GM10266 (cell line): ENCODE measurements around the gene CHD9NB.

Experiments
- DNase-seq: peaks from one replicate; pipeline ENCODE4 v3.0.0; 2012; ENCODE audit errors: extremely low spot score
- TF ChIP-seq, protein P1 (sequence below): IDR thresholded peaks from 2 replicates; pipeline ENCODE4 v1.5.1; 2012; ENCODE audit warnings: mild to moderate bottlenecking, low read depth; ENCODE audit not compliant: control insufficient read depth, insufficient read depth; ENCODE audit errors: missing control alignments

The CHD9NB gene

DNA sequence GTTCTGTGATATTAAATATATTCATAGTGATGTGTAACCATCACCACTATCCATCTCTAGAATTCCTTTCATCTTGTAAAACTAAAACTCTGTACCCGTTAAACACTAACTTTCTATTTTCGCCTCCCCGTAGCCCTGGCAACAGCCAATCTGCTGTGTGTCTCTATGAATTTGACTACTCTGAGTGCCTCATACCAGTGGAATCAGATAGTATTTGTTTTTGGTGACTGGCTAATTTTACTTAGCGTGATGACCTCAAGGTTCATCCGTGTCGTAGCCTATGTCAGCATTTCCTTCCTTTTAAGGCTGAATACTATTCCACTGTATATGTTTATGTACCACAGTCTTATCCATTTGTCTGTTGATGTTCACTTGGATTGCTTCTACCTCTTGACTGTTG lies 20.3 kb upstream of the CHD9NB start:
- DNase-seq: no peak
- TF ChIP-seq, protein P1, sequence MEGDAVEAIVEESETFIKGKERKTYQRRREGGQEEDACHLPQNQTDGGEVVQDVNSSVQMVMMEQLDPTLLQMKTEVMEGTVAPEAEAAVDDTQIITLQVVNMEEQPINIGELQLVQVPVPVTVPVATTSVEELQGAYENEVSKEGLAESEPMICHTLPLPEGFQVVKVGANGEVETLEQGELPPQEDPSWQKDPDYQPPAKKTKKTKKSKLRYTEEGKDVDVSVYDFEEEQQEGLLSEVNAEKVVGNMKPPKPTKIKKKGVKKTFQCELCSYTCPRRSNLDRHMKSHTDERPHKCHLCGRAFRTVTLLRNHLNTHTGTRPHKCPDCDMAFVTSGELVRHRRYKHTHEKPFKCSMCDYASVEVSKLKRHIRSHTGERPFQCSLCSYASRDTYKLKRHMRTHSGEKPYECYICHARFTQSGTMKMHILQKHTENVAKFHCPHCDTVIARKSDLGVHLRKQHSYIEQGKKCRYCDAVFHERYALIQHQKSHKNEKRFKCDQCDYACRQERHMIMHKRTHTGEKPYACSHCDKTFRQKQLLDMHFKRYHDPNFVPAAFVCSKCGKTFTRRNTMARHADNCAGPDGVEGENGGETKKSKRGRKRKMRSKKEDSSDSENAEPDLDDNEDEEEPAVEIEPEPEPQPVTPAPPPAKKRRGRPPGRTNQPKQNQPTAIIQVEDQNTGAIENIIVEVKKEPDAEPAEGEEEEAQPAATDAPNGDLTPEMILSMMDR: no peak

DNA sequence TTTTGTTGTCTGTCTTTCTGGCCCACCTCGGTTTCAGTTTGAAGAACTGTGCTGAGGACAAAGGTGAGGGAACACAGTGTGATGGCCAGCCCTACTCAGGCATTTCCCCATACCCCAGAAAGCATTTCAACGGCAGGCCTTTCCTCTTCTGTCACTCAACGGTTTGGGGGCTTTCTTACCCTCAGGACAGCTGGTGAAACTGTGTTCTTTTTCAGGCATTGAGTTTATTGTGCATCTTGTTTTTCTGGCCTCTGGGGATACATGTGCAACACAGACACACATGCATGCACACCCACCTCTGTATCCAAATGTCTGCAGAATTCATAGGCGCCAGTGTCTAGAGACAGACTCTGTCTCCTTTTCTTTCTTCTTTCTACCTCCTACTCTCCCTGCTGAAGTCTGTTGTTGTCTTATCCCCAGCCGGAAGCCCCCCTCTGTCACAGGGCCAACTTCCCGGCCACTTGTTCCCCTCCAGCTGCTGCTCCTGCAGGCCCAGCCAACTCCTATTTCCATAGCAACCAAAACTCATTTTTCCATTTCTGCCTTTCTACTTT lies 19.1 kb upstream of the CHD9NB start:
- TF ChIP-seq, protein P1: no peak
- DNase-seq: no peak

DNA sequence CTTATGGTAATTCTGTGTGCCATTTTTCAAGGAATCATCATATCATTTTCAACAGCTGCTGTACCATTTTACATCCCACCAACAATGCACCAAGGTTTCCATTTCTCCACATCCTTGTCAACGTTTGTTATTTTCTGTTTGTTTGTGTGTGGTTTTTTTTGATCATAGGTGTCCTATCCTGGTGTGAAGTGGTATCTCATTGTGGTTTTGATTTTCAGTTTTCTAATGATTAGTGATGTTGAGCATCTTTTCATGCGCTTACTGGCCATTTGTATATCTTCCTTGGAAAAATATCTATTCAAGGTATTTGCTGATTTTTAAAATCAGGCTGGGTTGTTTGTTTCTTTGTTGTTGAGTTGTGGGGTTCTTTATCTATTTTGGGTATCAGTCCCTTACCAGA lies 17.1 kb upstream of the CHD9NB start:
- TF ChIP-seq, protein P1: no peak
- DNase-seq: no peak

DNA sequence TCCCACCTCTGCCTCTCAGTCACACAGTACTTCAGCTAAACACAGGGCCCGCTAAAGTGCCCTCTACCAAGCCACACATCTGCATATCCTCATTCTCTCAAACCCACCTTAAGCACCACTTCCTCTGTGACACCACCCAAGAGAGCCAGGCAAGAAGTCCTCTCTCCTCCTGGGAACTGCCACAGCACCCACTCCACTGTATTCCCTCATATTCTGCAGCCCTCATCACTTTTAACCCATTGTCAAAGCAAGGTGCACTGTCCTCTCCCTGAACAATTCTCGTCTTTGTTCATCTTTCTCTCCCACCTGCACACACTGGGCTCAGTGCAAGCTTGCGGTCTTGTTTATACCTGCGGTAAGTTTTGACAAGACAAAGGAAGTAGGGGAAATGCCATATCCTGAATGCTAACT lies 15.7 kb upstream of the CHD9NB start:
- no peak for DNase-seq
- TF ChIP-seq, protein P1: no peak

DNA sequence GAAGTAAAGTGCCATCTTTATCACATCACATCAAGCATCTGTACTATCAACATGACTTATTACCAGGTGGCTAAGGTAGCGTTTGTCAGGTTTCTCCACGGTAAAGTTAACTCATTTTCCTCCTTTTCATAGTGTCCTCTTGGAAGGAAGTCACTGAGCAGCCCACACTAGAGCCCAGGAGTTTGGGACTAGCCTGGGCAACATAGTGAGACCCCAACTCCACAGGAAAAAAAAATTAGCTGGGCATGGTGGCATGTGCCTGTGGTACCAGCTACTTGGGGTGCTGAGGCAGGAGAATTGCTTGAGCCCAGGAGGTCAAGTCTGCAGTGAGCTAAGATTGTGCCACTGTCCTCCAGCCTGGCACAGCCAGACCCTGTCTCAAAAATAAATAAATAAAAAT lies 15.0 kb upstream of the CHD9NB start:
- no peak for DNase-seq
- TF ChIP-seq, protein P1: no peak

DNA sequence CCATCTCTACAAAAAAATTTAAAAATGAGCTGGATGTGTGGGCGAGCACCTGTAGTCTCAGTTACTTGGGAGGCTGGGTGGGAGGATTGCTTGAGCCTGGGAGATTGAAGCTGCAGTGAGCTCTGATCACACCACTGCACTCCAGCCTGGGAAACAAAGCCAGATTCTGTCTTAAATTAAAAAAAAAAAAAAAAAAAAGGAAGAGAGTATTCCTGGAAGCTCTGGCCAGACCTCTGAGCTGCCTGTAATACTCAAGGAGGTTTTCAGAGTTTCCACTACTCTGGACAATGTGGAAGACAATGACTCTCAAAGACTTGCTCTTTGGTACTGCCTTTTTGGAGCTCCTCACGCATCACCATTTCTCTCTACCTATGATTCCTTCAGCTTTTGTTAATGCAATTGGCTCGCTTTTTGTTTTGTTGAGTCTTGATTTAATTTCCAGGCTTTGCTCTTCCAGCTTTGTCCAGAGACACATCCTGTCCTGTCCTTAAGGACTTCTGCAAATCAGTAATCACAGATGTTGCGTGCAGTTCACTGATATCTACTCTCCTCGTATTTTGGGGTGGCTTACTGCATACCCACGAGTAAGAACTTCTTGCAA lies 12.9 kb upstream of the CHD9NB start:
- TF ChIP-seq, protein P1: no peak
- no peak for DNase-seq

DNA sequence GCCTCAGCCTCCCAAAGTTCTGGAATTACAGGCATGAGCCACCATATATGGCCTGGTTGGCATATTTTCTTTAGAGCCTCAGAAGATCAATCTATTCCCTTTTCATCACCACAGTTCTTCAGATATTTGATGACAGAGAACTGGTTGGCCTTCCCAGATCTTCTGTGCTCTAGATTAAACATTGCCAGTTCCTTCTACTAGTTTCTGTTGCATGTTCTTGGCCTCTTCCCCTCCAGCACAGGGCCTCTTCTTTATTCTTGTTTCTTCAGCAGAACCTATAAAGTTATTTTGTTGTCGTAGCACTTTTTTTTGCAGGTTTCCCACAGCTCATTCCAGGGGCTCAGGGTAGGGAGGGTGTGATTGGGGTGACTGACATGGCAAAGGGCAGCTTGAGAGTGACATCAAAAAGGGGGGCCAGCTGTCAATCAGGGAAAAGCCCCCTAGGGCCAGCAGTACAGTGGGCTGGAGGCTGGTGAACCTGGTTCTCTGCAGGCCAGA lies 11.4 kb upstream of the CHD9NB start:
- DNase-seq: no peak
- TF ChIP-seq, protein P1: no peak
